Measurements from ENCODE around the gene WDR81.
"Not testable (repeated sequence)": the region's sequence is repeated elsewhere in the genome, so short reads cannot be mapped to it uniquely, and the experiment has no call there.

WDR81 gene

DNA sequence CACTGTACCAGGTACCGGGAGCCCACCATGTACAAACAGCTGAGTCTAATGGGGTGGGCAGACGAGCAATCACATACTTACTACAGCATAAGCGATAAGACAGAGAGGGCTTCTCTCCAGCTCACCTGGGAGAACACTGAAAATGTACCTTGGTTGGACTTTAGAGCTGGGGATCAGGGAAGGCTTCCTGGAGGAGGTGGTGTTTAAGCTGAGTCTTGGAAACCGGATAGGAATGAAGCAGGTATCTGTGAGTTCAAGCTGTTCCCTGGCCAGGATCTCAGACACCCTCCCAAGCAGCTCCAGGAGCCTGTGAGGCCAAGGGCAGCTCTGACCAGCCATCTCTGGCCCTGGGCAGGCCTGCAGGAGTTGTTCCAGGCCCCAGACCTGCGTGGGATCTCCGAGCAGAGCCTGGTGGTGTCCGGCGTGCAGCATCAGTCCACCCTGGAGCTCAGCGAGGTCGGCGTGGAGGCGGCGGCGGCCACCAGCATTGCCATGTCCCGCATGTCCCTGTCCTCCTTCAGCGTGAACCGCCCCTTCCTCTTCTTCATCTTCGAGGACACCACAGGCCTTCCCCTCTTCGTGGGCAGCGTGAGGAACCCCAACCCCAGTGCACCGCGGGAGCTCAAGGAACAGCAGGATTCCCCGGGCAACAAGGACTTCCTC, 29.4 kb downstream of the WDR81 start:
- no peak for DNase-seq (ENCODE audit: low read depth in 2 of 2, low spot score in 1 of 2)

- no peak for DNase-seq (ENCODE audit: low read depth in 2 of 2, low spot score in 1 of 2)
Measured at GRCh38 chr17:1754430-1755112, 30.1 kb downstream of the WDR81 start.

GRCh38 chr17:1755252-1755826, 30.8 kb downstream of the WDR81 start:
- DNase-seq (ENCODE audit: low read depth in 2 of 2, low spot score in 1 of 2): no peak

GRCh38 chr17:1755827-1756262, 31.3 kb downstream of the WDR81 start:
- DNase-seq (ENCODE audit: low read depth in 2 of 2, low spot score in 1 of 2): no peak

GRCh38 chr17:1758807-1759206, 34.3 kb downstream of the WDR81 start:
- no peak for DNase-seq (ENCODE audit: low read depth in 2 of 2, low spot score in 1 of 2)

GRCh38 chr17:1759529-1759928, 35.0 kb downstream of the WDR81 start:
- no peak for DNase-seq (ENCODE audit: low read depth in 2 of 2, low spot score in 1 of 2)

GRCh38 chr17:1762233-1762900, 37.9 kb downstream of the WDR81 start:
- no peak for DNase-seq (ENCODE audit: low read depth in 2 of 2, low spot score in 1 of 2)

DNA sequence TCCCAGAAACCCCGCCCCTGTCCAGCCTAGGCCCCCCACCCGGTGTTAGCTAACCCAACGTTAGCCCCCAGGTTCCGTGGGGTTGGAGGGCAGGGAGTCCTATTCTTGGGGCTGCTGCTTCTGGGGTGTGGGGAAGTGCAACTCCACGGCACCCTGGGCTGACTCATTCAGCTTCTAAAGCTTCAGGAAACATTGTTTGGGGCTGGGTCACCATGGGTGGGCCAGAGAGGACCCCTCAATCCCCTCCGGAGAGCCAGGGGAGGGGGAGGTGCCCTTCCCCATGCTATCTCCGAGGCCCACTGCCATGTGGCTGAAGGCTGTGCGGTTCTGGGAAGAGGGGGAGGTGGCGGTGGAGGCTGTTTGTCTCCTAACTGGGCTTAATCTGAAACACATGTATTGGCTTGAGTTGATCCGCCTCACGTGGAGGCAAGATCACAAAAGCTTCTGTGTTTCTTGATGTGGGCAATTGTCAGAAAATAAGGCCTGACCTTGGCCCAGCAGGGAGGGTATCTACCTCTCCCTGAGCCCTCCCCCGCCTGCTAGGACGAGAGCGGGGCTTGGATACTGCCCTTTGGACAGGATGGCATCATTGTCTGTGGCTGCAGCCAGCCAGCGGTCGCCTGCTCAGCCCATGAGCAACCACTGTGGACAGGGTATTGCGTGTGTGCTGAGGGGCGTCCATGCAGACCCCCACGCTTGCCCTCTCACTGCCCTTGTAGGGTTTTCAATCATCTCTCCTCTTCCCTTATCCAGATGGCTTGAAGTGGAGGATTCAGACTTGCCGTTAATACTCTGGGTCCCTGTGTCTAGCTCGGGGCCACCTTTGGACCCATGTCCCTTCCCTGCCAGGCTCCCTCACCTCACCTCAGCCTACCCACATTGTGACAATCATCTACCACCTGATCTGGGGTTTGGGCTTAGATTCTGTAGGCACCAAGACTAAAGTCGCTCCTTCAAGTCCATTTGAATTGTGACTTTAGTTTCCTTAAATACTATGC, 38.7 kb downstream of the WDR81 start:
- no peak for DNase-seq (ENCODE audit: low read depth in 2 of 2, low spot score in 1 of 2)

DNA sequence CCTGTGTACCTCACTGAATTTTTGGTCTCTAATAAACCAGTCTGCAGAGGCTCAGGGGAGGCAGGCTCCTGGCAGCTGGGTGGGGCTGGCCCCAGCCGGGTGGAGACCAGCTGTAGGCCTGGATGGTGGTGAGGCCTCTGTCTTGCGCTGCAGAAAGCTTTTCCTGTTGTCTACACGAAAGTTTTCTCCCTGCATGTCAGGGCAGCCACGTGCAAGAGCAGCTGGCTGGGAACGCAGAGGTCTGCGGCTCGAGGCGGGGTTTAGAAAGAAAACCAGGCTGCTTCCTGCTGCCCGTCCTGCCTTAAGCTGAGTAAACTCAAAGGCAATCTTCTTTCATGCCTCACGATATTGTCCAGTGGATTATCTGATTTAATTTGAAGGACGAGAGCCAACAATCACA, 39.8 kb downstream of the WDR81 start:
- DNase-seq (ENCODE audit: low read depth in 2 of 2, low spot score in 1 of 2): peak in 1 of 2 donors; percentile 27

DNA sequence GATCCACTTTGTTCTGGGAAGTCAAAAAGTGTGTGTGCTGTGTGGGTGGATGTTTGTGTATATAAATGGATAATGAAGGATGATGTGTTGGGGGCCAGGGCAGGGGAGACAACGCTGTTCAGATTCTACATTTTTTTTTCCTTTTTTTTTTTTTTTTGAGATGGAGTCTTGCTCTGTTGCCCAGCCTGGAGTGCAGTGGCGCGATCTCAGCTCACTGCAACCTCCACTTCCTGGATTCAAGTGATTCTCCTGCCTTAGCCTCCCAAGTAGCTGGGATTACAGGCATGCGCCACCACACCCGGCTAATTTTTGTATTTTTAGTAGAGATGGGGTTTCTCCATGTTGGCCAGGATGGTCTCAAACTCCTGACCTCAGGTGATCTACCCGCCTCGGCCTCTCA, 40.2 kb downstream of the WDR81 start:
- DNase-seq (ENCODE audit: low read depth in 2 of 2, low spot score in 1 of 2): not testable (repeated sequence)

- no peak for DNase-seq (ENCODE audit: low read depth in 2 of 2, low spot score in 1 of 2)
Measured at GRCh38 chr17:1765576-1765975, 41.1 kb downstream of the WDR81 start.

- DNase-seq (ENCODE audit: low read depth in 2 of 2, low spot score in 1 of 2): no peak
Measured at GRCh38 chr17:1766382-1767135, 42.1 kb downstream of the WDR81 start.

DNA sequence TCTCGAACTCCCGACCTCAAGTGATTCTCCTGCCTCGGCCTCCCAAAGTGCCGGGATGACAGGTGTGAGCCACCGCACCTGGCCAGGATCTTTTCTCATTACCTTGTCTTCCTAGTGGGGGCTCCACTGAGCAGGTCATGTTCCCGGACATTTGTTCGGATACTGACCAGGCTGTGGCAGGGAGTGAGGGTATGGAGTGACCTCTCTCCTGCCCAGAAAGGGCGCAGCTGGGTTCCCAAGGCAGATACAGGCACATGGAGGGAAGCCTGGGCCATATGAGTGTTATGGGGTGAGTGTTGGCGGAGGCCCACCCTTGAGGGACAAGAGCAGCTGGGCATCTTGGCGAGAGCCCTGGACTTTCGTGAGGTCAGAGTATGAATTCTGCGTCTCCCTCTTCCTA, 42.9 kb downstream of the WDR81 start:
- no peak for DNase-seq (ENCODE audit: low read depth in 2 of 2, low spot score in 1 of 2)

DNA sequence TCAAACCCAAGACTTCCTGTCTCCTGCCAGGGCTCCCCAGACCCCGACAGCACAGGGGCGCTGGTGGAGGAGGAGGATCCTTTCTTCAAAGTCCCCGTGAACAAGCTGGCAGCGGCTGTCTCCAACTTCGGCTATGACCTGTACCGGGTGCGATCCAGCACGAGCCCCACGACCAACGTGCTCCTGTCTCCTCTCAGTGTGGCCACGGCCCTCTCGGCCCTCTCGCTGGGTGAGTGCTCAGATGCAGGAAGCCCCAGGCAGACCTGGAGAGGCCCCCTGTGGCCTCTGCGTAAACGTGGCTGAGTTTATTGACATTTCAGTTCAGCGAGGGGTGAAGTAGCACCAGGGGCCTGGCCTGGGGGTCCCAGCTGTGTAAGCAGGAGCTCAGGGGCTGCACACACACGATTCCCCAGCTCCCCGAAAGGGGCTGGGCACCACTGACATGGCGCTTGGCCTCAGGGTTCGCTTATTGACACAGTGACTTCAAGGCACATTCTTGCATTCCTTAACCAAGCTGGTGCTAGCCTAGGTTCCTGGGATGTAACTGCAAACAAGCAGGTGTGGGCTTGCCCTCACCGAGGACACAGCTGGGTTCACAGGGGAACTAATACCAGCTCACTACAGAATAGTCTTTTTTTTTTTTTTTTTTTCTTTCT, 45.4 kb downstream of the WDR81 start:
- no peak for DNase-seq (ENCODE audit: low read depth in 2 of 2, low spot score in 1 of 2)

DNA sequence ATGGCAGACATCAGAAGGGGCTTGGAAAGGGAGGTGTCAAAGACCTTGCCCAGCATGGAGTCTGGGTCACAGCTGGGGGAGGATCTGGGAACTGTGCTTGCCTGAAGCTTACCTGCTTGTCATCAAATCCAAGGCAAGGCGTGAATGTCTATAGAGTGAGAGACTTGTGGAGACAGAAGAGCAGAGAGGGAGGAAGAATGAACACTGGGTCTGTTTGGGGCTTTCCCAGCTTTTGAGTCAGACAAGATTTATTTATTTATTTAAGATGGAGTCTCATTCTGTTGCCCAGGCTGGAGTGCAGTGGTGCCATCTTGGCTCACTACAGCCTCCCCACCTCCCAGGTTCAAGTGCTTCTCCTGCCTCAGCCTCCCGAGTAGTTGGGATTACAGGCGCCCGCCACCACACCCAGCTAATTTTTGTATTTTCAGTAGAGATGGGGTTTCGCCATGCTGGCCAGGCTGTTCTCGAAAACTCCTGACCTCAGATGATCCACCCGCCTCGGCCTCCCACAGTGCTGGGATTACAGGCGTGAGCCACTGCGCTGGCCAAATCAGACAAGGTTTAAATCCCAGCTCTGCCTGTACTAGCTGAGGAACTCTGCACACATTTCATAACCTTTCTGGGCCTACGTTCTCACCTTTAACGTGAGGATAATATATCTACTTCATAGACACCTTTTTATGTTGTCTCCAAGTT, 48.6 kb downstream of the WDR81 start:
- DNase-seq (ENCODE audit: low read depth in 2 of 2, low spot score in 1 of 2): not testable (repeated sequence)

DNA sequence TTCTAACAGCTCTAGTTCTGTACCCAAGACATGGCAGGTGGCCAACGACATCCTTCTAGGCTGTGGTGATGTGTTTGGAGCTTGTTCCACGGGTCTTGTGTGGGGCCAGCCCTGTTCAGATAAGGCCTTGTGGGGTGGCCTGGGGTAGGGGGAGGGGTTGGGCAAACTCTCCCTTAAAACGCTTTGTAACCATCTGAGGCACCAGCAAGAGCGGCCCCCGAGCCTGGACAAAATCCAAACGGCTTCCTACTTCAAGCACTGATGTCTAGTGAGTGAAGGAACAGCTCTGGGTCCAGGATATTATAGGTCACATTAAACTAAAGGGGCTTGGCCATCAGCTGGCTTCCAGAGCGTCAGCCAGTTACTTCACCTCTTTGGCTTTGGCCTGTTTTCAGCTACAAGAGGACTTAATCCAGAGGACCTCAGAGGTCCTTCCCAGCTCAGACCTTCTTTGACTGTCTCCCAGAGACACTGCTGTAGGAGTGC, 49.2 kb downstream of the WDR81 start:
- no peak for DNase-seq (ENCODE audit: low read depth in 2 of 2, low spot score in 1 of 2)

- DNase-seq (ENCODE audit: low read depth in 2 of 2, low spot score in 1 of 2): no peak
Measured at GRCh38 chr17:1774390-1775176, 50.1 kb downstream of the WDR81 start.

DNA sequence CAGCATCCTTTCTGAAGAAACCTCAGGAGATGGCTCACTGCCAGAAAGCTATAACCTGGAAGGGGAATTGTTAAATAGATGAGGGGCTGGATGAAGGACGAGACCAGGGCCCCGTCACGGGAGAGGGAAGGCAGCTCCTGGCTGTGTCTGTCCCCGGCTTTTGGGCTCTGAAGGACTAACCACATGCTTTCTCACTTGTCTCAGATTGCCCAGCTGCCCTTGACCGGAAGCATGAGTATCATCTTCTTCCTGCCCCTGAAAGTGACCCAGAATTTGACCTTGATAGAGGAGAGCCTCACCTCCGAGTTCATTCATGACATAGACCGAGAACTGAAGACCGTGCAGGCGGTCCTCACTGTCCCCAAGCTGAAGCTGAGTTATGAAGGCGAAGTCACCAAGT, 51.8 kb downstream of the WDR81 start:
- no peak for DNase-seq (ENCODE audit: low read depth in 2 of 2, low spot score in 1 of 2)
